A549 (cell line): Measurements from ENCODE around the gene WFDC12. TPM values are rescaled to one million over a fixed set of nuclear protein-coding genes. Genes with fewer than 3 reads are reported as not detected.

Experiments
- ATAC-seq, 2 experiments: fragments of 200-7000 bp in 1 of 2; fragments of >200 bp in 1 of 2; cut with Nextera tagmentation in 1 of 2; cut with Tn5 transposase in 1 of 2; 3 replicates each; pipeline versions ENCODE4 v1.8.0 to v1.9.1; 2018 to 2020; ENCODE audit warnings: mild to moderate bottlenecking in 1 of 2, moderate library complexity in 1 of 2
- CTCF ChIA-PET: fragments of 300-600 bp; sonication (Branson Sonifier 250); formaldehyde crosslinking; extraction: SDS; loops from one replicate; lab custom pipeline; 2021; ENCODE audit warnings: antibody characterized with exemption, inconsistent platforms; lab: Yijun Ruan, JAX
- POLR2A ChIA-PET: fragments of 350-600 bp; formaldehyde crosslinking; extraction: SDS; loops from one replicate; lab custom pipeline; 2021; ENCODE audit warnings: antibody characterized with exemption, inconsistent platforms; lab: Yijun Ruan, JAX
- DNase-seq, 2 experiments: peaks; one replicate each; pipeline versions ENCODE4 v3.0.0 to v3.0.0-alpha.2; 2011 to 2016; ENCODE audit warnings: low read depth in 1 of 2, low spot score in 1 of 2
- FAIRE-seq: peaks from 2 replicates; lab custom pipeline; 2011; peaks lifted over from hg19 to GRCh38; lab: Jason Lieb, UNC
- H3K27ac ChIP-seq, 2 experiments: fragments of >200 bp; sonication (Bioruptor Twin); formaldehyde crosslinking; 3 replicates each; pipeline ENCODE4 v1.5.1; 2016 to 2017
- H3K4me1 ChIP-seq: fragments of >200 bp; sonication (Bioruptor Twin); formaldehyde crosslinking; 3 replicates; pipeline ENCODE4 v1.6.1; 2016
- H3K4me2 ChIP-seq: fragments of >200 bp; sonication (Bioruptor Twin); formaldehyde crosslinking; 3 replicates; pipeline ENCODE4 v1.6.1; 2016
- H3K4me3 ChIP-seq: fragments of >200 bp; sonication (Bioruptor Twin); formaldehyde crosslinking; 3 replicates; pipeline ENCODE4 v1.5.1; 2016
- H3K9me3 ChIP-seq: fragments of >200 bp; sonication (Bioruptor Twin); formaldehyde crosslinking; 3 replicates; pipeline ENCODE4 v1.6.1; 2016
- CEBPB ChIP-seq, 2 experiments: fragments of >200 bp in 1 of 2; sonication (Bioruptor Twin) in 1 of 2; formaldehyde crosslinking in 1 of 2; IDR thresholded peaks; 2 replicates each; pipeline ENCODE4 v1.6.1; 2012 to 2016
- EHMT2 ChIP-seq: fragments of 200-600 bp; sonication (generic); IDR thresholded peaks from 2 replicates; pipeline ENCODE4 v1.6.1; 2016; ENCODE audit warnings: antibody characterized with exemption, low read depth, mild to moderate bottlenecking, moderate library complexity
- EP300 ChIP-seq, 2 experiments: fragments of >200 bp; sonication (Bioruptor Twin); formaldehyde crosslinking; IDR thresholded peaks; 2 replicates in 1 of 2; 3 replicates in 1 of 2; pipeline ENCODE4 v1.6.1; 2016 to 2017
- ESRRA ChIP-seq: fragments of 150-350 bp; IDR thresholded peaks from 2 replicates; pipeline ENCODE4 v1.6.1; 2014; ENCODE audit warnings: mild to moderate bottlenecking, low read length, borderline replicate concordance
- FOSL2 ChIP-seq, 2 experiments: fragments of 450-650 bp in 1 of 2; fragments of >200 bp in 1 of 2; sonication (Bioruptor Twin) in 1 of 2; formaldehyde crosslinking; IDR thresholded peaks; 2 replicates each; pipeline versions ENCODE4 v1.5.0 to v1.6.1; 2016 to 2020; ENCODE audit warnings: mild to moderate bottlenecking in 1 of 2, moderate library complexity in 1 of 2
- HDAC2 ChIP-seq: fragments of 200-600 bp; sonication (generic); IDR thresholded peaks from 2 replicates; pipeline ENCODE4 v1.6.1; 2016
- HOXA7 ChIP-seq: fragments of 250-450 bp; sonication (Bioruptor Pico); IDR thresholded peaks from 2 replicates; pipeline ENCODE4 v1.5.0; 2020; ENCODE audit warnings: mild to moderate bottlenecking, moderate library complexity
- HOXB5 ChIP-seq: fragments of 250-450 bp; sonication (Bioruptor Pico); IDR thresholded peaks from 2 replicates; pipeline ENCODE4 v1.5.0; 2020; ENCODE audit warnings: mild to moderate bottlenecking, moderate library complexity
- JUNB ChIP-seq: fragments of >200 bp; sonication (Bioruptor Twin); formaldehyde crosslinking; IDR thresholded peaks from 2 replicates; pipeline ENCODE4 v1.6.1; 2016
- KDM1A ChIP-seq: fragments of 200-600 bp; sonication (generic); IDR thresholded peaks from 2 replicates; pipeline ENCODE4 v1.6.1; 2016; ENCODE audit warnings: low read depth, mild to moderate bottlenecking
- KDM5A ChIP-seq: fragments of 200-600 bp; sonication (generic); IDR thresholded peaks from 2 replicates; pipeline ENCODE4 v1.6.1; 2016; ENCODE audit warnings: antibody characterized with exemption, mild to moderate bottlenecking
- MAFK ChIP-seq: fragments of 450-650 bp; IDR thresholded peaks from 2 replicates; pipeline ENCODE4 v1.6.1; 2014; ENCODE audit not compliant: partially characterized antibody
- MAZ ChIP-seq: fragments of 150-350 bp; IDR thresholded peaks from 2 replicates; pipeline ENCODE4 v1.6.1; 2014; ENCODE audit warnings: antibody characterized with exemption, low read depth, low read length, borderline replicate concordance
- MYC ChIP-seq: IDR thresholded peaks from 2 replicates; pipeline ENCODE4 v1.6.1; 2012; ENCODE audit warnings: mild to moderate bottlenecking, inconsistent platforms, low read length, improper control_type of control experiment, borderline replicate concordance
- NFE2L2 ChIP-seq: fragments of 150-350 bp; conservative IDR thresholded peaks from 2 replicates; pipeline ENCODE4 v1.6.1; 2014; ENCODE audit warnings: low read length
- NPAS2 ChIP-seq: fragments of 250-450 bp; sonication (Bioruptor Pico); IDR thresholded peaks from 2 replicates; pipeline ENCODE4 v1.8.0; 2022; ENCODE audit warnings: mild to moderate bottlenecking, moderate library complexity, borderline replicate concordance
- NR3C1 ChIP-seq: fragments of >200 bp; sonication (Bioruptor Twin); formaldehyde crosslinking; IDR thresholded peaks from 3 replicates; pipeline ENCODE4 v1.6.1; 2017
- PHF8 ChIP-seq: fragments of 200-600 bp; sonication (generic); IDR thresholded peaks from 2 replicates; pipeline ENCODE4 v1.6.1; 2016; ENCODE audit warnings: low read depth, mild to moderate bottlenecking, antibody characterized with exemption, moderate library complexity, borderline replicate concordance
- POLR2A ChIP-seq: IDR thresholded peaks from 2 replicates; pipeline ENCODE4 v1.6.1; 2012; ENCODE audit warnings: mild to moderate bottlenecking, low read length
- POLR2AphosphoS2 ChIP-seq: conservative IDR thresholded peaks from 2 replicates; pipeline ENCODE4 v1.6.1; 2012; ENCODE audit warnings: low read length, improper control_type of control experiment, inconsistent platforms
- RAD21 ChIP-seq, 2 experiments: fragments of >200 bp in 1 of 2; sonication (Bioruptor Twin) in 1 of 2; formaldehyde crosslinking in 1 of 2; IDR thresholded peaks in 1 of 2; conservative IDR thresholded peaks in 1 of 2; 2 replicates in 1 of 2; 3 replicates in 1 of 2; pipeline ENCODE4 v1.6.1; 2012 to 2018; ENCODE audit warnings: inconsistent platforms in 1 of 2
- RCOR1 ChIP-seq: fragments of 150-350 bp; IDR thresholded peaks from 2 replicates; pipeline ENCODE4 v1.6.1; 2014; ENCODE audit warnings: antibody characterized with exemption, low read length, low read depth
- SMC3 ChIP-seq: fragments of >200 bp; sonication (Bioruptor Twin); formaldehyde crosslinking; IDR thresholded peaks from 3 replicates; pipeline ENCODE4 v1.6.1; 2018; ENCODE audit warnings: inconsistent platforms
- ZC3H11A ChIP-seq: fragments of 450-650 bp; IDR thresholded peaks from 2 replicates; pipeline ENCODE4 v1.6.1; 2014; ENCODE audit warnings: antibody characterized with exemption, mild to moderate bottlenecking
- WGBS: methylation state at CpG from one replicate; pipeline ENCODE4 v1.1.6; 2017; ENCODE audit errors: missing lambda C conversion rate; 5-methylcytosine and 5-hydroxymethylcytosine counted together
- polyA plus RNA-seq, 4 experiments: library from polyadenylated mRNA; depleted of rRNA in 3 of 4; stranded (reverse); fragments of >200 nt; fragmentation: RNase III in 1 of 4; extraction: RNeasy Plus Mini Kit Qiagen cat#74134 plus additional on column Dnase treatment in 1 of 4; gene quantifications; 2 replicates in 3 of 4; 3 replicates in 1 of 4; pipeline ENCODE4 v1.2.3, GENCODE V29; 2011 to 2017
- TF ChIP-seq, protein P1 (sequence below): IDR thresholded peaks from 2 replicates; pipeline ENCODE4 v1.6.1; 2012
- TF ChIP-seq, protein P2 (sequence below): fragments of 200-600 bp; sonication (generic); IDR thresholded peaks from 2 replicates; pipeline ENCODE4 v1.6.1; 2016; ENCODE audit warnings: antibody characterized with exemption, mild to moderate bottlenecking, moderate library complexity
- TF ChIP-seq, protein P3 (sequence below): fragments of 250-450 bp; sonication (Bioruptor Pico); IDR thresholded peaks from 2 replicates; pipeline ENCODE4 v1.5.0; 2020; ENCODE audit warnings: low read depth, mild to moderate bottlenecking, moderate library complexity

Gene WFDC12
- polyA plus RNA-seq, 2 of the 4 experiments (the other 2 are of a cell fraction): not detected

DNA sequence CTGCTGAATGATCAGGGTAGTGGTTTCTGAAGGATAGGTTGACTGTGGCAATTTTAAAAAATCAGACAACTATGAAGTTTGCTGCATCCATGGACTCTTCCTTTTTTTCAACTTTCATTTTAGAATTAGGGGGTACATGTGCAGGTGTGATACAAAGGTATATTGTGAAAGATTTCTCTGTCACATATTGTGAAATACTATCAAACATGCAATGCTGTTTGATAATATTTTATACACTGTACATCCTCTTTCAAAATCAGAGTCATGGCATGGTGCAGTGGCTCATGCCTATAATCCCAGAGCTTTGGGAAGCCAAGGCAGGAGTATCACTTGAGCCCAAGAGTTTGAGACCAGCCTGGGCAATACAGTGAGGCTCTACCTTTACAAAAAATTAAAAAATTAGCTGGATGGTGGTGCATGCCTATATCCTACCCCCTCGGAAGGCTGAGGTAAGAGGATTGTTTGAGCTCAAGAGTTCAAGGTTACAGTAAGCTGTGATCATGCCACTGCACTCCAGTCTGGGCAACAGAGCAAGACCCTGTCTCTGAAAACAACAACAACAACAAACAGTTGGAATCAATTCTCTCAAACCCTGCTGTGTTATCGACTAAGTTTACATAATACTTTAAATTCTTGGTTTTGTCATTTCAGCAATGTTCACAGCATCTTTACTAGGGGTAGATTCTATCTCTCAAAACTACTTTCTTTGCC lies 4.6 kb downstream of the WFDC12 start:
- no peak for ATAC-seq
- TF ChIP-seq NR3C1 (no peak), KDM5A (no peak), NFE2L2 (no peak), RCOR1 (no peak), MYC (no peak), CEBPB (IDR thresholded peaks at IDR 0.05) (no peak)
- TF ChIP-seq, all 56 proteins: peak for 0
- Histone ChIP-seq H3K4me1 (no peaks in the 10 kb centered on the region), H3K27ac (no peak overlapping the region), H3K9me3 (peaks cover 7% of the 10 kb centered on the region; the same call in 2 of the 3 replicates), H3K4me3 (no peak overlapping the region), H3K4me2 (no peak overlapping the region)
- no peak for DNase-seq
- no peak for FAIRE-seq
- ChIA-PET POLR2A (no interaction called here), CTCF (interaction anchor here (0.6 to 3.0 kb wide), 5 partner anchors 8 to 76 kb away, joined by 3 to 17 read pairs (median 5); no protein-coding TSS in a partner anchor)
- 7% methylated on average over 2 of the region's 2 CpGs for WGBS

DNA sequence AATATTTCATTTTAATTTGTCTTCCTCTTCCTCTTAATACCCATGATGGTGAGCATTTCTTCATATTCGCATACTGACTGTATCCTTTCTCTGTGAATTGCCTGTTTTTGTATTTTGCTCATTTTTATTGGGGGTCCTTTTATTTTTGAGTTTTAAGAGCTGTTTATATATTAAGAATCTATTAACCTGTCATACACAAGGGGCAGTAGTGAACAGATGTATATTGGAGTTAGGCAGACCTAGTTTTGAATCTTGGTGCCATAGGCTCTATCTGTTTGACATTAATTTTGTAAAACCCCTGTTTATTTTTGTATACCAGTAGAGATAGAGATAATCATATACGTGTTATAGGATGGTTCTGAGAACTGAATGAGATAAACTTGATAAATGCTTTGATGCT lies 6.2 kb downstream of the WFDC12 start:
- DNase-seq (no peak), ATAC-seq (no peak), FAIRE-seq (no peak)
- 24% methylated on average over 2 of the region's 2 CpGs for WGBS
- Histone ChIP-seq H3K9me3 (no peaks in the 10 kb centered on the region), H3K4me2 (no peak overlapping the region), H3K4me1 (no peaks in the 10 kb centered on the region), H3K4me3 (no peak overlapping the region), H3K27ac (no peak overlapping the region)
- ChIA-PET POLR2A (no interaction called here), CTCF (interaction anchor here (0.9 to 1.9 kb wide), 4 partner anchors 22 to 176 kb away, joined by 3 to 11 read pairs (median 4); no protein-coding TSS in a partner anchor)
- TF ChIP-seq JUNB (no peak), SMC3 (no peak), RAD21 (conservative IDR thresholded peaks at IDR 0.05 in 1 of 2, IDR thresholded peaks at IDR 0.05 in 1 of 2) (0 out of 5 replicates have a peak, but pooled peaks of 1 of the 2 experiments have one; percentile 2), PHF8 (no peak), EP300 (IDR thresholded peaks at IDR 0.05) (no peak), CEBPB (IDR thresholded peaks at IDR 0.05) (no peak), FOSL2 (IDR thresholded peaks at IDR 0.05) (no peak), FOSL2 (CRISPR knock-in tag; IDR thresholded peaks at IDR 0.05) (no peak)

DNA sequence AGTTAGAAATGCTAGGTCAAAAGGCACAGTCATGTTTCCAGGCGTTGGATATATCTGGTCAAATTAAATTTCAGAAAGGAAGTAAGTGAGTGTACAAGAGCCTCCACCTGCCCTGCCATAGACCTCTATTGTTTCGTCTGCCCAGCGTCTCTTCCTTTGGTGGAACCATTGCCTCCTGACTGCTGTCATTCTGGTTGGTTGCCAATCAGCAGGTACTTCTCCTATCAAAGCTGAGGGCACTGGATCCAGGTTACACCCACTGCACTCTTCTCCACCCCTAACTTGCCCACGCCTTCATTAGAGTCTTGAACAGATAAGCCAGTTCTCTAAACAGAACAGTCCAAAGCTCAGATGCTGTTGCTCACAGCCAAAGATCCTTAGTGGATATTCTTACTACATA lies 6.7 kb downstream of the WFDC12 start:
- no peak overlapping the region for H3K4me2 ChIP-seq
- TF ChIP-seq, protein P1, sequence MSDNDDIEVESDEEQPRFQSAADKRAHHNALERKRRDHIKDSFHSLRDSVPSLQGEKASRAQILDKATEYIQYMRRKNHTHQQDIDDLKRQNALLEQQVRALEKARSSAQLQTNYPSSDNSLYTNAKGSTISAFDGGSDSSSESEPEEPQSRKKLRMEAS: no peak
- TF ChIP-seq NPAS2 (CRISPR knock-in tag) (no peak), RCOR1 (no peak), MAZ (no peak), RAD21 (conservative IDR thresholded peaks at IDR 0.05 in 1 of 2, IDR thresholded peaks at IDR 0.05 in 1 of 2) (no peak), ZC3H11A (no peak), HOXA7 (no peak), POLR2AphosphoS2 (no peak), HDAC2 (no peak), SMC3 (no peak), EHMT2 (no peak), HOXB5 (CRISPR knock-in tag) (no peak), POLR2A (no peak), KDM1A (no peak), ESRRA (no peak), MAFK (no peak)
- TF ChIP-seq, protein P2, sequence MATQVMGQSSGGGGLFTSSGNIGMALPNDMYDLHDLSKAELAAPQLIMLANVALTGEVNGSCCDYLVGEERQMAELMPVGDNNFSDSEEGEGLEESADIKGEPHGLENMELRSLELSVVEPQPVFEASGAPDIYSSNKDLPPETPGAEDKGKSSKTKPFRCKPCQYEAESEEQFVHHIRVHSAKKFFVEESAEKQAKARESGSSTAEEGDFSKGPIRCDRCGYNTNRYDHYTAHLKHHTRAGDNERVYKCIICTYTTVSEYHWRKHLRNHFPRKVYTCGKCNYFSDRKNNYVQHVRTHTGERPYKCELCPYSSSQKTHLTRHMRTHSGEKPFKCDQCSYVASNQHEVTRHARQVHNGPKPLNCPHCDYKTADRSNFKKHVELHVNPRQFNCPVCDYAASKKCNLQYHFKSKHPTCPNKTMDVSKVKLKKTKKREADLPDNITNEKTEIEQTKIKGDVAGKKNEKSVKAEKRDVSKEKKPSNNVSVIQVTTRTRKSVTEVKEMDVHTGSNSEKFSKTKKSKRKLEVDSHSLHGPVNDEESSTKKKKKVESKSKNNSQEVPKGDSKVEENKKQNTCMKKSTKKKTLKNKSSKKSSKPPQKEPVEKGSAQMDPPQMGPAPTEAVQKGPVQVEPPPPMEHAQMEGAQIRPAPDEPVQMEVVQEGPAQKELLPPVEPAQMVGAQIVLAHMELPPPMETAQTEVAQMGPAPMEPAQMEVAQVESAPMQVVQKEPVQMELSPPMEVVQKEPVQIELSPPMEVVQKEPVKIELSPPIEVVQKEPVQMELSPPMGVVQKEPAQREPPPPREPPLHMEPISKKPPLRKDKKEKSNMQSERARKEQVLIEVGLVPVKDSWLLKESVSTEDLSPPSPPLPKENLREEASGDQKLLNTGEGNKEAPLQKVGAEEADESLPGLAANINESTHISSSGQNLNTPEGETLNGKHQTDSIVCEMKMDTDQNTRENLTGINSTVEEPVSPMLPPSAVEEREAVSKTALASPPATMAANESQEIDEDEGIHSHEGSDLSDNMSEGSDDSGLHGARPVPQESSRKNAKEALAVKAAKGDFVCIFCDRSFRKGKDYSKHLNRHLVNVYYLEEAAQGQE: no peak
- TF ChIP-seq, protein P3, sequence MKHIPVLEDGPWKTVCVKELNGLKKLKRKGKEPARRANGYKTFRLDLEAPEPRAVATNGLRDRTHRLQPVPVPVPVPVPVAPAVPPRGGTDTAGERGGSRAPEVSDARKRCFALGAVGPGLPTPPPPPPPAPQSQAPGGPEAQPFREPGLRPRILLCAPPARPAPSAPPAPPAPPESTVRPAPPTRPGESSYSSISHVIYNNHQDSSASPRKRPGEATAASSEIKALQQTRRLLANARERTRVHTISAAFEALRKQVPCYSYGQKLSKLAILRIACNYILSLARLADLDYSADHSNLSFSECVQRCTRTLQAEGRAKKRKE (CRISPR knock-in tag): no peak
- TF ChIP-seq, all 56 proteins: peak for 0
- H3K4me1 ChIP-seq: no peaks in the 10 kb centered on the region
- WGBS: 38% methylated on average over 4 of the region's 4 CpGs
- DNase-seq (no peak), FAIRE-seq (no peak), ATAC-seq (no peak)
- POLR2A ChIA-PET: no interaction called here
- no peak overlapping the region for H3K27ac ChIP-seq
- no peak overlapping the region for H3K4me3 ChIP-seq
- H3K9me3 ChIP-seq: no peaks in the 10 kb centered on the region
- CTCF ChIA-PET: interaction anchor here (0.9 to 1.9 kb wide), 3 partner anchors 22 to 105 kb away, joined by 3 to 11 read pairs (median 4); no protein-coding TSS in a partner anchor
